T-cell (primary cell): ENCODE measurements around the gene ZNF710. TPM values are rescaled to one million over a fixed set of nuclear protein-coding genes. Genes with fewer than 3 reads are reported as not detected.

Experiments used
- ATAC-seq, 4 experiments: fragments of 200-7000 bp in 3 of 4; fragments of 150-1000 bp in 1 of 4; cut with Tn5 transposase; replicated peaks in 1 of 4; 1 replicate in 3 of 4; 2 replicates in 1 of 4; pipeline ENCODE4 v1.10.0; 2021; ENCODE audit warnings: moderate library complexity in 3 of 4, mild to moderate bottlenecking in 2 of 4, moderate number of reproducible peaks in 1 of 4
- CTCF ChIA-PET, 2 donors: fragments of 300-600 bp; sonication (Branson Sonifier 250); formaldehyde crosslinking; loops; one replicate each; lab custom pipeline; 2022; ENCODE audit warnings: antibody characterized with exemption in 2 of 2; lab: Charles Lee
- POLR2A ChIA-PET, 2 donors: fragments of 300-600 bp; sonication (Branson Sonifier 250); formaldehyde crosslinking; loops; one replicate each; lab custom pipeline; 2022; ENCODE audit warnings: antibody characterized with exemption in 2 of 2; lab: Charles Lee
- DNase-seq, 35 experiments: peaks; one replicate each; pipeline versions ENCODE4 v3.0.0 to v3.0.0-alpha.2; 2013 to 2023
- H3K27ac ChIP-seq: one replicate; pipeline ENCODE4 v1.5.1; 2013; ENCODE audit warnings: low read length
- H3K27me3 ChIP-seq, 2 experiments: replicated peaks in 1 of 2; 1 replicate in 1 of 2; 2 replicates in 1 of 2; pipeline versions ENCODE4 v1.6.1 to v1.7.0; 2013; ENCODE audit warnings: low read length in 1 of 2, mixed read lengths in 1 of 2; ENCODE audit not compliant: control insufficient read depth in 2 of 2, insufficient read depth in 2 of 2; ENCODE audit errors: extremely low read depth in 1 of 2
- H3K36me3 ChIP-seq, 2 donors: 1 replicate in 1 of 2; 2 replicates in 1 of 2; pipeline versions ENCODE4 v1.6.1 to v1.7.0; 2013; ENCODE audit warnings: low read length in 1 of 2; ENCODE audit not compliant: control insufficient read depth in 2 of 2, insufficient read depth in 1 of 2; ENCODE audit errors: extremely low read depth in 1 of 2
- H3K4me1 ChIP-seq, 2 experiments: 1 replicate in 1 of 2; 2 replicates in 1 of 2; pipeline versions ENCODE4 v1.6.1 to v1.7.0; 2013; ENCODE audit warnings: low read length in 2 of 2, mixed read lengths in 1 of 2; ENCODE audit not compliant: insufficient read depth in 2 of 2, control insufficient read depth in 1 of 2; ENCODE audit errors: extremely low read depth in 1 of 2
- H3K4me3 ChIP-seq, 2 donors: 1 replicate in 1 of 2; 2 replicates in 1 of 2; pipeline versions ENCODE4 v1.5.1 to v1.7.0; 2013; ENCODE audit warnings: mild to moderate bottlenecking in 2 of 2, low read length in 1 of 2, moderate library complexity in 1 of 2; ENCODE audit not compliant: control insufficient read depth in 1 of 2; ENCODE audit errors: extremely low read depth in 1 of 2
- H3K9me3 ChIP-seq: 2 replicates; pipeline ENCODE4 v1.7.0; 2013
- H3K27ac Mint-ChIP-seq, 2 donors: one replicate each; pipeline ENCODE4 v1.8.0; 2020 to 2021; ENCODE audit warnings: mild to moderate bottlenecking in 2 of 2, mixed read lengths in 2 of 2
- H3K27me3 Mint-ChIP-seq, 2 donors: one replicate each; pipeline ENCODE4 v1.8.0; 2021 to 2022; ENCODE audit warnings: mixed read lengths in 2 of 2
- H3K36me3 Mint-ChIP-seq: one replicate; pipeline ENCODE4 v1.8.0; 2021; ENCODE audit warnings: mixed read lengths
- H3K4me1 Mint-ChIP-seq, 3 donors: one replicate each; pipeline ENCODE4 v1.8.0; 2020 to 2022; ENCODE audit warnings: mixed read lengths in 3 of 3, mild to moderate bottlenecking in 1 of 3
- H3K4me3 Mint-ChIP-seq, 3 donors: one replicate each; pipeline ENCODE4 v1.8.0; 2020 to 2022; ENCODE audit warnings: mild to moderate bottlenecking in 3 of 3, mixed read lengths in 3 of 3, moderate library complexity in 3 of 3
- H3K9me3 Mint-ChIP-seq, 3 donors: one replicate each; pipeline ENCODE4 v1.8.0; 2020 to 2022; ENCODE audit warnings: mixed read lengths in 3 of 3
- WGBS: methylation state at CpG from one replicate; pipeline ENCODE4 v1.1.5; 2013; ENCODE audit warnings: missing lambda C conversion rate; ENCODE audit not compliant: insufficient coverage; 5-methylcytosine and 5-hydroxymethylcytosine counted together
- total RNA-seq, 35 experiments: library from RNA in 6 of 35; stranded (reverse) in 6 of 35; fragments of 120-200 nt in 1 of 35; gene quantifications; one replicate each; pipeline versions ENCODE4 v1.2.1 to v1.2.4 and lab custom pipeline; 2013 to 2026

The ZNF710 gene
- total RNA-seq, 5 donors from 2014 or later (not counting 1 experiment from before 2014, with no cell fraction given), result 11.8 to 21.2 (median 17.7) TPM

- DNase-seq (peak in 1 of 35 experiments; percentile 58), ATAC-seq (no peak)
- Histone ChIP-seq H3K27ac (peak overlapping the region; percentile 91), H3K4me1 (peaks cover 34 to 76% of the 10 kb centered on the region in 2 experiments), H3K27me3 (no peaks in the 10 kb centered on the region), H3K9me3 (no peaks in the 10 kb centered on the region), H3K4me3 (no peak overlapping the region), H3K36me3 (peaks cover 1 to 15% of the 10 kb centered on the region in 2 donors)
- Mint-ChIP-seq H3K9me3 (no peaks in the 10 kb centered on the region), H3K36me3 (peaks cover 5% of the 10 kb centered on the region), H3K27ac (peak overlapping the region; percentile 100), H3K4me3 (peak overlapping the region in 2 of 3 donors; percentile 41 to 87), H3K27me3 (no peaks in the 10 kb centered on the region), H3K4me1 (peaks cover 71 to 80% (median 73%) of the 10 kb centered on the region in 3 donors)
- 33% methylated on average over 1 of the region's 3 CpGs for WGBS
- POLR2A ChIA-PET, result interaction anchor here in 1 of 2 donors (0.5 to 0.7 kb wide), 2 partner anchors 19 to 350 kb away, joined by 4 to 10 read pairs; no protein-coding TSS in a partner anchor
- CTCF ChIA-PET, result no interaction called here
These were observed 94.4 kb downstream of the ZNF710 start for GRCh38 chr15:90095521-90095959.

- H3K4me3 ChIP-seq, result peak overlapping the region; percentile 31 to 56
- H3K36me3 Mint-ChIP-seq, result no peaks in the 10 kb centered on the region
- H3K27ac Mint-ChIP-seq, result peak overlapping the region; percentile 100
- peaks cover 0 to 2% of the 10 kb centered on the region in 2 donors for H3K36me3 ChIP-seq
- H3K27ac ChIP-seq, result peak overlapping the region; percentile 91
- H3K27me3 Mint-ChIP-seq, result no peaks in the 10 kb centered on the region
- no peaks in the 10 kb centered on the region for H3K9me3 ChIP-seq
- ChIA-PET POLR2A (no interaction called here), CTCF (no interaction called here)
- peaks cover 40 to 79% of the 10 kb centered on the region in 2 experiments for H3K4me1 ChIP-seq
- no CpG with 5 or more reads among the region's 4 CpGs for WGBS
- DNase-seq (peak in 34 of 35 experiments; percentile 30 to 85 (median 58)), ATAC-seq (peak; percentile 60 to 71 (median 66))
- no peaks in the 10 kb centered on the region for H3K9me3 Mint-ChIP-seq
- H3K27me3 ChIP-seq, result no peaks in the 10 kb centered on the region
- H3K4me3 Mint-ChIP-seq, result peak overlapping the region; percentile 67 to 87 (median 82)
- peaks cover 76 to 83% (median 76%) of the 10 kb centered on the region in 3 donors for H3K4me1 Mint-ChIP-seq
These were observed 96.4 kb downstream of the ZNF710 start for GRCh38 chr15:90097475-90097874.

GRCh38 chr15:90099072-90099867 is 98.1 kb downstream of the ZNF710 start:
- peak overlapping the region; percentile 100 for H3K27ac Mint-ChIP-seq
- 11% methylated on average over 6 of the region's 10 CpGs for WGBS

GRCh38 chr15:90099868-90100831 is 99.0 kb downstream of the ZNF710 start:
- ATAC-seq (no peak), DNase-seq (peak in 1 of 35 experiments; percentile 57)
- Histone ChIP-seq H3K9me3 (no peaks in the 10 kb centered on the region), H3K4me3 (peak overlapping the region in 1 of 2 donors; percentile 5), H3K4me1 (peaks cover 38 to 65% of the 10 kb centered on the region in 2 experiments), H3K27ac (peak overlapping the region; percentile 91), H3K36me3 (no peaks in the 10 kb centered on the region), H3K27me3 (no peaks in the 10 kb centered on the region)
- 69% methylated on average over 6 of the region's 11 CpGs for WGBS
- Mint-ChIP-seq H3K9me3 (no peaks in the 10 kb centered on the region), H3K27me3 (no peaks in the 10 kb centered on the region), H3K4me3 (peak overlapping the region; percentile 82 to 87 (median 84)), H3K36me3 (no peaks in the 10 kb centered on the region), H3K27ac (peak overlapping the region; percentile 100), H3K4me1 (peaks cover 68 to 72% (median 72%) of the 10 kb centered on the region in 3 donors)
- ChIA-PET CTCF (interaction anchor here (0.5 to 1.0 kb wide), 3 partner anchors 13 to 148 kb away, joined by 3 to 4 read pairs (median 3); no protein-coding TSS in a partner anchor), POLR2A (interaction anchor here (0.5 to 0.7 kb wide), 4 partner anchors 9 to 854 kb away, joined by 4 to 9 read pairs (median 6); no protein-coding TSS in a partner anchor)

More at GRCh38 chr15:90099072-90099867, 98.1 kb downstream of the ZNF710 start:
- H3K9me3 Mint-ChIP-seq, result no peaks in the 10 kb centered on the region
- peak overlapping the region; percentile 82 to 87 (median 84) for H3K4me3 Mint-ChIP-seq
- DNase-seq, result peak in 34 of 35 experiments; percentile 27 to 78 (median 42)
- Histone ChIP-seq H3K36me3 (no peaks in the 10 kb centered on the region), H3K4me1 (peaks cover 40 to 74% of the 10 kb centered on the region in 2 experiments), H3K4me3 (peak overlapping the region; percentile 40 to 55), H3K9me3 (no peaks in the 10 kb centered on the region), H3K27ac (peak overlapping the region; percentile 91), H3K27me3 (no peaks in the 10 kb centered on the region)
- POLR2A ChIA-PET, result interaction anchor here (0.5 to 0.7 kb wide), 3 partner anchors 10 to 855 kb away, joined by 5 to 9 read pairs (median 6); no protein-coding TSS in a partner anchor
- CTCF ChIA-PET, result interaction anchor here in 1 of 2 donors (0.5 to 1.1 kb wide), 3 partner anchors 12 to 224 kb away, joined by 3 read pairs; no protein-coding TSS in a partner anchor
- ATAC-seq, result peak; percentile 18 to 31 (median 28)
- no peaks in the 10 kb centered on the region for H3K36me3 Mint-ChIP-seq
- H3K4me1 Mint-ChIP-seq, result peaks cover 76 to 81% (median 80%) of the 10 kb centered on the region in 3 donors
- no peaks in the 10 kb centered on the region for H3K27me3 Mint-ChIP-seq

- ATAC-seq (peak in 1 of 4 experiments; percentile 13), DNase-seq (peak in 11 of 35 experiments; percentile 21 to 59 (median 30))
- peaks cover 58 to 62% (median 60%) of the 10 kb centered on the region in 3 donors for H3K4me1 Mint-ChIP-seq
- H3K9me3 Mint-ChIP-seq, result no peaks in the 10 kb centered on the region
- CTCF ChIA-PET, result interaction anchor here in 1 of 2 donors (0.5 kb wide), 1 partner anchor 39 kb away, joined by 4 read pairs; no protein-coding TSS in a partner anchor
- H3K9me3 ChIP-seq, result no peaks in the 10 kb centered on the region
- POLR2A ChIA-PET, result no interaction called here
- WGBS, result 2% methylated on average over 29 of the region's 40 CpGs
- peaks cover 36 to 53% of the 10 kb centered on the region in 2 experiments for H3K4me1 ChIP-seq
- peak overlapping the region; percentile 100 for H3K27ac Mint-ChIP-seq
- H3K36me3 ChIP-seq, result no peaks in the 10 kb centered on the region
- H3K27me3 ChIP-seq, result peaks cover 0 to 2% of the 10 kb centered on the region in 2 experiments
- H3K27me3 Mint-ChIP-seq, result no peaks in the 10 kb centered on the region
- no peaks in the 10 kb centered on the region for H3K36me3 Mint-ChIP-seq
- H3K27ac ChIP-seq, result peak overlapping the region; percentile 91
- H3K4me3 Mint-ChIP-seq, result peak overlapping the region; percentile 82 to 87 (median 84)
- H3K4me3 ChIP-seq, result peak overlapping the region; percentile 68 to 70
These were observed 100.2 kb downstream of the ZNF710 start for GRCh38 chr15:90101130-90101968.
